DMS79 treated with DMSO at 0.1 percent for 48 hours (cell line): Measurements from ENCODE around the gene LRFN4.

Experiments
- DNase-seq: peaks from one replicate; lab custom pipeline; 2025; lab: John Stamatoyannopoulos, UW

The LRFN4 gene

GRCh38 chr11:66889960-66890359 lies 33.1 kb downstream of the LRFN4 start:
- DNase-seq, result no peak

- DNase-seq, result no peak
These were observed 35.2 kb downstream of the LRFN4 start for GRCh38 chr11:66891851-66892660.

GRCh38 chr11:66892911-66893310 lies 36.0 kb downstream of the LRFN4 start:
- no peak for DNase-seq

GRCh38 chr11:66894141-66894540 lies 37.3 kb downstream of the LRFN4 start:
- no peak for DNase-seq

- no peak for DNase-seq
These were observed 45.1 kb downstream of the LRFN4 start for GRCh38 chr11:66901964-66902390.

GRCh38 chr11:66902486-66903177 lies 45.8 kb downstream of the LRFN4 start:
- DNase-seq, result no peak

GRCh38 chr11:66904055-66904454 lies 47.2 kb downstream of the LRFN4 start:
- no peak for DNase-seq

GRCh38 chr11:66904561-66904960 lies 47.7 kb downstream of the LRFN4 start:
- no peak for DNase-seq

GRCh38 chr11:66904981-66905521 lies 48.2 kb downstream of the LRFN4 start:
- DNase-seq, result peak; percentile 31

- DNase-seq, result no peak
These were observed 48.8 kb downstream of the LRFN4 start for GRCh38 chr11:66905631-66906030.

- DNase-seq, result no peak
These were observed 49.3 kb downstream of the LRFN4 start for GRCh38 chr11:66906061-66906733.

GRCh38 chr11:66907751-66908630 lies 51.1 kb downstream of the LRFN4 start:
- DNase-seq, result no peak

- DNase-seq, result no peak
These were observed 52.3 kb downstream of the LRFN4 start for GRCh38 chr11:66909181-66909580.

- DNase-seq, result no peak
These were observed 53.2 kb downstream of the LRFN4 start for GRCh38 chr11:66910016-66910415.
